Stimulated activated CD8-positive, alpha-beta memory T cell treated with anti-CD3 and anti-CD28 coated beads, Interleukin-4, amount 100 ng/mL, for 48 hours (primary cell): Measurements from ENCODE around the gene CCBE1.
"Not testable (repeated sequence)": the region's sequence is repeated elsewhere in the genome, so short reads cannot be mapped to it uniquely, and the experiment has no call there.

Source experiments
- DNase-seq: peaks from one replicate; pipeline ENCODE4 v3.0.0-alpha.2; 2020

The CCBE1 gene

DNA sequence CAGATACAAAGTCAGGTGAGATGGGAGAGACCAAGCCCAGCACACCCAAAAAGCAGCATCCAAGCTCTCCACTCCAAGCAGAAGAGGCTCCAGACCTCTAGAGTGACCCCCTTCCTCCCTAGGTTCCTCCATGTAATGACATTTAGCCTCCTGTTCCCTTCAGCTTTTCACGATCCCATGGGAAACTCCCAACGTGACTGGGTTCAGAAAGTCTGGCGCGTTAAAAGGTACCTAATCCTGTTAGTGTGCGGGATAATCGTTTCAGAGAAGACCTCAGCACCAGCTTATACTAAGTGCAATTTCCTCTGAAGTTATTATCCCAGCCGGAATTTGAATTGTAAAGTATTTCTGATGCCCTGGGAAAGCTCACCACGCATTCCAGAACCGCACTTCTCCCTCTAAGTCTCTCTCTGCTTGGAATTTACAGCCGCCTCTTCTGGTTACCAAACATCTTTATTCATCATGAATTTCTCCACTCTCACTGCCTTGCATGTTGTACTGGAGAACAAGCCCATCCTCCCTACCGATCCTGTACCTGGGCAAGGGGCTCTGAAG is 46.9 kb downstream of the CCBE1 start:
- DNase-seq = no peak

DNA sequence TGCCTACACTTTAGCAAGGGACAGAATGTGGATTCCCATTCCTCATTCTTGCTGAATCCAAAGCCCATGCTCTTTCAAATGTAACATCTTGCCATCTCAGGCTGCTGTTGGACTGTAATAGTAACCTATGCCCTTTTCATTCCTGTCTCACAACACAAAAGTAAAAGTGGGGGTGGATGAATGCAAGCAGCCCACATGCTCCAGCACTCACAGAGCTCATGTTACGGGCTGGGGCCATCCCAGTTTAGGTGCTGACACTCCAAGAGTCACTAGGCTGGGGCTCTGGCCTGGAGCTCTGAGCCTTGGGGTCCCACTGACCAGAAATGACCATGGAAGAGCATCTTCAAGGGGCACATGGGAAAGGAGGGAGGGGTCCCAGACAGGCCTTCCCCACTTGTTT is 47.6 kb downstream of the CCBE1 start:
- DNase-seq = no peak

DNA sequence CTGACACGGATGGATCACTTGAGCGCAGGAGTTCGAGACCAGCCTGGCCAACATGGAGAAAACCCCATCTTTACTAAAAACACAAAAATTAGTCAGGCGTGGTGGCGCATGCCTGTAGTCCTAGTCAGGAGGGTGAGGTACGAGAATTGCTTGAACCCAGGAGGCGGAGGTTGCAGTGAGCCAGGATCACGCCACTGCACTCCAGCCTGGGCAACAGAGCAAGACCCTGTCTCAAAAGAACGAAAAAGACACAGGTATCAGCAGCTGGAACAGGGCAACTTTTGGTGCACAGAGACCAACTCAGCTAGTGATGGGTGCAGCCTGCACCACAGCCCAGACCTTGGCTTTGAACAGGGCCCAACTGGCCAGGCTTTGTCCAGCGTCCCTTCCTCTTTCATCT is 48.8 kb downstream of the CCBE1 start:
- DNase-seq = not testable (repeated sequence)

DNA sequence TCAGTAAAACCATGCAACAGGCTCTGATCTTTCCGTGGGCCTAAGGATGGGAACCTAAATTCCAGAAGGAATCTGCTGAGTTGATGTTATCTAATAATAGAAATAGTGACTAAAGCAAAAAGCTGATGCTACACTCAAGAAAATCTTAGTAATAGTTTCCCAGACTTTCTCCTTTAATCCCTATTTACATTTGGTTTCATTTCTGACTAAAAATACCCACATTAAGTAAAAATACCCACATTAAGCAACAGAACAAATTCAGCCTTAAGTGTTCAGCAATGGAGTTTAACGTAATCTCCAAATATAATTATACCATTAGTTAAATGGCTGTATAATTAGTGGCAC is 50.3 kb downstream of the CCBE1 start:
- no peak for DNase-seq

DNA sequence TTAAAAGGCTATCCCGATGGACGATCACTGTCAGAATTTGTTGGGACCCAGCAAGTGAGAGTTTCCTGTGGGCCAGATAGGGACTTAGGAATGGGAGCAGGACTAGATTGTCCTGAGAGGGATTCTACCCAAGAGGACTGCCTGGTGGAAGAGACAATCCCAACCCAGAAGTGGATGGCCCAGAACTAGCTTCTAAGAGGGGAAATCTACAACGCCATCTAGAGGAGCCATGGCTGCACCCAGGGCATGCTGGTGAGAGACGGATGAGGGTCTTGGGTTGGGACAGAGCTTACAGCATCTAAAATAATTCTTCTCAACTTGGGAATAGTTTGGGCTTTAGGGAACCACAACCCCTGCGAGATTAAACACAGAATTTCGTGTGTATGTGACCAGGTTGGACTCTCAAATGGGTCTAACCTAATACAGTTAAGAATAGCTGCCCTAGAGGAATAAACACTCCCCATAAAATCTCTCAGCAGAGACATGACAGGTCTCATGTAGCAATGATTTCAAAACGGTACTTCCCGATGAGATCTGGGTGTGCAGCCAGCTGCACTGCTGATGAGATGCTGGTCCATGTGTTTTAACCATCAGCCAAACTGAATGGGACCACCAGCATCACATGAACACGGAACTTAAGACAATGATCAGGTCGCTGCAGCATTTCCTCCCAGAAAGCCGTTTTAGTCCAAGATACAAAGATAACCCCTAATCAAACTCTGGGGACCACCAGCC is 50.8 kb downstream of the CCBE1 start:
- no peak for DNase-seq

DNA sequence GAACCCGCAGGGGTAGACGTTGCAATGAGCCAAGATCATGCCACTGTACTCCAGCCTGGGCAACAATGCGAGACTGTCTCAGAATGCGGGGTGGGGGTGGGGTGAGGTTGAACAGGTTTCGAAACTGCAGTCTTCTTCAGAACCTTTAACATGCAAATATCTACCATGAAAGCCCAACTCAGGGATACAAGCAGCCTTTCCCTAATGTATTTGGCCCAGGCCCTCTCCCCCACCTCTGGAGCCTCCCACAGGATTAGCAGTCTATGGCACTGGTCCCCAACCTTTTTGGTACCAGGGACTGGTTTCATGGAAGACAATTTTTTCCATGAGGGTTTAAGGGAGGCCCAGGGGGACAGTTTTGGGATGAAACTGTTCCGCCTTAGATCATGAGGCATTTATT is 53.5 kb downstream of the CCBE1 start:
- DNase-seq = no peak

DNA sequence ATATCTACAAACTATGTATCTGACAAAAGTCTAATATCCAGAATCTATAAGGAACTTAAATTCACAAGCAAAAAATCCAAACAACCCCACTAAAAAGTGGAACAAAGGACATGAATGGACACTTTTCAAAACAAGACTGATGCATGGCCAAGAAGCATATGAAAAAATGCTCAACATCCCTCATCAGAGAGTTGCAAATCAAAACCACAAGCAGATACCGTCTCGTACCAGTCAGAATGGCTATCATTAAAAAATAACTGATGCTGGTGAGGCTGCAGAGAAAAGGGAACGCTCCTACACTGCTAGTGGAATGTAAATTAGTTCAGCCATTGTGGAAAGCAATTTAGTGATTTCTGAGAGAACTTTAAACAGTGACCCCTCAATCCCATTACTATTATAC is 56.5 kb downstream of the CCBE1 start:
- DNase-seq = no peak

DNA sequence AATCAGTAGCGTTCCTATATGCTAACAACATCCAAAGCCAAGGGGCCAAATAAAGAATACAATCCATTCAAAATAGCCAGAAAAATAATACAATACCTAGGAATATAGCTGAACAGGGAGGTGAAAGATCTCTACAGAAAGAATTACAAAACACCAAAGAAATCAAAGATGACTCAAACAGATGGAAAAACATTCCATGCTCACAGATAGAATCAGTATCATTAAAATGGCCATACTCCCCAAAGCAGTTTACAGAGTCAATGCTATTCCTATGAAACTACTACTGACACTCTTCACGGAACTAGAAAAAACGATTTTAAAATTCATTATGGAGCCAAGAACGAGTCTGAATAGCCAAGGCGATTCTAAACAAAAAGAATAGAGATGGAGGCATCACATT is 57.4 kb downstream of the CCBE1 start:
- DNase-seq = no peak

DNA sequence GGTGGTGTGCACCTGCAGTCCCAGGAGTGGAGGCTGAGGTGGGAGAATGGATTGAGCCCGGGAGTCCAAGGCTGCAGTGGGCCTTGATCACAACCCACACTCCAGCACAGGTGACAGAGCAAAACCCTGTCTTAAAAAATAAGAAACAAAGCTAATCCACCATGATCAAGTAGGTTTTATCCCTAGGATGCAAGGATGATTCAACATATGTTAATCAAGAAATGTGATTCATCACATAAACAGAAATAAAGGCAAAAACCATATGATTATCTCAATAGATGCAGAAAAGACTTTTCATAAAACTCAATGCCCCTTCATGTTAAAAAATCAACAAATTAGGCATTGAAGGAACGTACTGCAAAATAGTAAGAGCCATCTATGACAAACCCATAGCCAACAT is 58.1 kb downstream of the CCBE1 start:
- no peak for DNase-seq

DNA sequence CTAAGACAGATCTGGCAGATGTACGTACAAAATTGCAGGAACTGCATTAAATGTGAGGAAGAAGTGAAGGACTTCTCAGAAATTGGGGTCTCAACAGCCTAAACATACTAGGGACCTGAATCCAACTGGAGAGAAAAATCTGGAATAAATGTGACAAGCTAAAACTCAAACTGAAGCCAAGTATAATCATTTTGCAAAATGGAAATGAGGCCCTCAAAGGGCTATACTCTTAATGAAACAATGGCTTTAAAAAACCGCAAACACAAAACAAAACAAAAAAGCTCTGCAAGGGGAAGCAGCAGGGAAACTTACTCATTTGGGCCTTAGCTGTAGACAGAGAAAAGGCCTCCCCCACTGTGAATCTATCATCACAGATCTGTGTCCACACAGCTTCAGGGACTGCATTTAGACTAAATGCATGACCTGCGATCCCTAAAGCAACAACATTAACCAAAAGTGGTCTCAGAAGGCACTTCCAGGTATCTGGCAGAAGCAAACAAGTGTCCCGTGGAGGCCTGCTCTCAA is 63.2 kb downstream of the CCBE1 start:
- DNase-seq = no peak

DNA sequence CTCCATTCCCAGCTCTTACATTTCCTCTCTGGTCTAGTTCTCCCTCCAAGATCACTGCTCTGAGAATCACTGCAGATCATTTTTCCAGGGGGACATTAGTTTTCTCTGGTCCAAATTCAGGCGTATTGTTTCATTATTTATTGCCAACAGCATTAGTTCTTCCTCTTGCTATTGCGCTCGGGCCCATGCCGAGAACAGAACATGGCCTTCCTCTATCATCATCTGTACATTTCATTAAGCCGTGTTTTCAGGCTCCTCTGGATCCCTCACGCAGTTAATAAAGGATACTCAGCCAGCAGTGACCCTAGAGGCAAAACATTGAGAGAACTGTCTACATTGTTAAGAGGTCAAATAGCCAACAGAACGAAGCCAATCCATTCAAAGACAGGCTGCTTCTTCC is 63.9 kb downstream of the CCBE1 start:
- DNase-seq = no peak

DNA sequence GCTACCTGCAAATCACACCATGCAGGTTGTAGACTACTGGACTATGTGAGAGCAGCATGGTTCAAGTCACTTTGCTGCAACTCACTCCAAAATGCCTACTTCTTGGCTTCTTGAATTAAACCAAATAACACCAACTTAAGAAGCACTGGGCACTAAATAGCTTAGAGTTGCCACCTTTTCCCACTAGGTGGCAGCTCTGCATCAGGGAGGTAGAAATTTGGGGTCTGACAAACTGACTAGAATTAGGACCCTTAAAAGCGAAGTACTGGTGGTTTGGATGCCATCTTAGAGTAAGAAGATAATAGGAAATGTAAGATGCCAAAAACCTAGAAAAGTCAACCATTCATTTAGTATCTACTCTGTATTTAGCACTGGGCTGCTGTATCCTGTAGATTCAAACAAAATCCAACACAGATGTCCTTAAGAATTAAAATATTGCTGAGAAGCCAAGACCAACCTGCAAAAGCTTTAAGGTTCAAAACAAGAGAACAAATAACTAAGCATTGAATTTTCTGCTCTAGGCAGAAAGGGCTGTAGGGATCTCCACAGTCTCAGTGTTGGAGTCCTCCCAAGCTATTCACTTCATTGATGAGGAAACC is 65.5 kb downstream of the CCBE1 start:
- no peak for DNase-seq

DNA sequence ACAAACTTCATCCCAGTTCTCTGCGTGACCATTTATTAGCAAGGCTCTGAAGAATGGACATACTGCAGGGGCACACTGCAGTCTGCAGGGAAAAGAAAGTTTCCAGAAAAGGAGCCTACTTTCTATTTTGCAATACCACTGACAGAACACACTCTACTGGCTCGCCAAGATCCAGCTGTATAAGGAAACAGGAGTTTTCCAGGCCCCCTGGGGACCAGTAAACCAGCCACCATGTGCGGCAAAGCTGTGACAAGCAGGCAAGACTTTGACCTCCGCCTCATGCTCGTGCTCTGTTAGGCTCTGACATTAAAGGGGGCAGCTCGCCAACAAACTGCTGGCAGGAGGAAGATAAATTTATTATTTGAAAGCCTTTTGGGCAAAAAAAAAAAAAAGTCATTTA is 67.3 kb downstream of the CCBE1 start:
- DNase-seq = no peak

DNA sequence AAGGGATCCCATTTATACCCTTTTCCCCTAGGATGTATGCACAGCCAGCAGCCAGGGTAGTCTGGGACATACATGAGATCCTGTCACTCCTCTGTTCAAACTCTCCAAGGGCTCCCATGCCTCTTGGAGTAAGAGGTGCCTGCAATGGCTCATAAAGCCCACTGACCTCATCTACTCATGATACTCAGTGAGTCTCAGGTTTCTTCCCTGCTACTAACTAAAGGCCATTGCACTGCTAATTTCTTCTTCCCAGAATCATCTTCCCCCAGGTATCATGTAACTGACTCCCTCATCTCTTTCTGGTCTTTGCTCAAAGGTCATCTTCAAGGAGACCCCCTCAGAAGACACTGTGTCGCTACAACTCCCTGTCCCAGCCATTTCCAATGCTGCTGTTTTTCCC is 68.2 kb downstream of the CCBE1 start:
- DNase-seq = no peak

DNA sequence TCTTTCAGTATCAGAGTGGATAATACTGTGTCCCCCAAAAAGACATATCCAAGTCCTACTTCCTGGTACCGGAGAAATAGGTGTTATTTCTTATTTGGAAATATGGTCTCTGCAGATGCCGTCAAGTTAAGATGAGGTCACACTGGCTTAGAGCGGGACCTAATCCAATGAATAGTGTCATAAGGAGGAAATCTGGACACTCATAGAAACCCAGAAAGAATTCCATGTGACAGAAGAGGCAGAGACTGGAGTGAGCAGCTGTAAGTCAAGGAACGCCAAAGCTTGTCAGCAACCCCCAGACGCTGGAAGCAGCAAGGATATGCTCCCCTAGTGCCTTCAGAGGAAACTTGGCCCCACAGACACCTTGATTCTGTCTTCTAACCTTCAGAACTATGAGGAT is 69.8 kb downstream of the CCBE1 start:
- no peak for DNase-seq

DNA sequence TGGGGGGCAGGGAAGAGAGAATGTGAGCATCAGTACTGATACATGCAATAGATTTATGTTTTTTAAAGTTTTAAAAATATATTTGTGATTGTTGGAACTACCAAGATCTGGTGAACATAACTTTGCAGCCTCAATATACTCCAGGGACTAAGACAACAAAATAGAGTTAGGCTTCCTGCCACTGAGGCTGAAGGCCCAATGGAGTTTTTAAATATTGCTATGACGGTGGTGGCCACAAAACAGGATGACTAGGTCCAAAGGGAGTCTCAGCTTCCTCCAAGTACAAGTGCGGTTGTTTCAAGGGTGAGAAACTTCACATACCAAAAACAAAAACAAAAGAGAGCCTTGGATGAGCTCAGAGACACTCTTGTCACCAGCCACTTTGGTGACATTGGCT is 72.9 kb downstream of the CCBE1 start:
- no peak for DNase-seq

DNA sequence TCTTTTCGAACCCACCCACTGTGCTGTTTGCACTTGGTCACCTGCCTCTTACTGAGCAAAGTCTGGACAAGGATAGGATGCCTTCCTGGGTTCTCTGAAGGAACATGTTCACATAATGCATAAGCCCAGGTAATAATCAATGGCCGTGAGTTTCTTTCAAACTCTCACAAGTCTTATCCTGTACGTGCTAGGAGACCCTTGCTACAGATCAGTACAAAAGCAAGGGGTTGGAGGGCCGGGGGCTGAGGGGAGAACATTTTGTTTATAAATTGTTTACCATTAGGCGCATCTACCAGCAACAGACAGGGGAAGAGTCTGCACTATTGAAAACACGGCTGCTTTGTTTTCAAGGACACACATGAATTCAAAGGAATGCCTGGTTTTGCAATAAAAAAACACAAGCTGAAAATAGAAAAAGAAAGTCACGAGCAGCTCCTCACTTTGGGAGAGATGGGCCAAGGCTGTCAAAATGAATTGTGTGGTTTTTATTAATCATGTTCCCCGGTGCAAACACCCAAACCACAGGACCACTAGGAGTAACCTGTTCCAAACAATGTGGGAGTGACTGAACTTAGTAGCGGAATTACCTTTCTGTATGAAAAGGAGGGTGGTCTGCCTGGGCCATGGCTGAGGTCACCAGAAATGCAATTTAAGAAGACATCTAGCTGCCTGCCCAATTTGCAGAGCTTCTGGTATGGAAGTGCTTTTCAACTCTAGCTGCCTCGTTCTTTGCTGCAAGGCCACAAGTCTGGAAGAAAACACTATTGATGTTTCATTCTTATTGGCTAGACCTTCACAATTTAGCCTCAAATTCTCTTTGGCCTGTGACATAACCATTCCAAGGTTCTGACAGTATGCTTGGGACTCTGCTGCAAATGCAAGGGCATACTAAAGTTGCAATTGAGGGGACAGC is 73.5 kb downstream of the CCBE1 start:
- DNase-seq = no peak

DNA sequence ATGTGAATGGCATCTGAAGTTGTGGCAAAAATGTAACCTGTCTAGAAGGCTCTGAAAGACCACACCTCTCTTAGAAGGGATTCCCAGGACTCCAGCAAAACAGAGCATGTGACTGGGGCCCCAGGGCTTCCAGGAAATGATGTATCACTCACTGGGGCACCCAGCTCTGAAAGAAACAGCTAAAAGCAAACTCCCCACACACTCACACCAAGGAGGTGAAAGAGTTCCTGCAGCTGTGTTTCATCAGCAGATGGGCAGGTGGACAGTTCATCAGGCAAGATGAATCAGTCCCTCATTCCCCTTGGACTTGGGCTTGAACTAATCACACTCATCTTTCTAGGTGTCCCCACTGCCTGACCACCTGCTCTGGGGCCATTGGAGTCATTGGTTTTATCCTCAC is 76.2 kb downstream of the CCBE1 start:
- no peak for DNase-seq

DNA sequence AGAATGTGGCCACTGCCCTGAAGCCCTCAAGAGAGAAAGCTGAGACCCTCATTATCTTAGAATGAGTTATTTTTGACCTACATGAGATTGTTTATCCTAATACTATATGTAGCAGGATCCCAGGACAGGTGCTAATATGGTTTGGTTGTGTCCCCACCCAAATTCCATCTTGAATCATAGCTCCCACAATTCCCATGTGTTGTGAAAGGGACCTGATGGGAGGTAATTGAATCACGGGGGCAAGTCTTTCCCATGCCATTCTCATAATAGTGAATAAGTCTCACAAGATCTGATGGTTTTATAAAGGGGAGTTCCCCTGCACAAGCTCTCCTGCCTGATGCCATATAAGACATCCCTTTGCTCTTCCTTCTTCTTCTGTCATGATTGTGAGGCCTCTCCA is 76.8 kb downstream of the CCBE1 start:
- no peak for DNase-seq

DNA sequence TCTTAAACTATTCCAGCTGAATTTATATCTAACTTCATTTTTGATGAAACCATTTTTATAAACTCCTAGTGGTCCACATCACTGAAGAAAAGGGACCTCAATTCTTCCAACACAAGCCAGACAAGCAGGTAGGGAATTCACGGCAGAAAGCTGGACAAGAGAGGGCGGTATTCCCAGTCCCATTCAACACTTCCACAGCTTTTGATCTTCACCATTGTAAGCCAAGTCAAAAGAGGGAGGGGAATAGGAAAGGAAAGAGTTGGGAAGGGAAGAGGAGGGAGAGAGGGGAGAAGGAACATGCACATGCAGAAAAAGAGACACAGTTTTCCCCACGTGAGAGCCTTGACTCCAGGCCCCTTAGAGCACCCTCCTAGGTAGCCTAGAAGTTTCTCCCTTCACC is 77.4 kb downstream of the CCBE1 start:
- no peak for DNase-seq

DNA sequence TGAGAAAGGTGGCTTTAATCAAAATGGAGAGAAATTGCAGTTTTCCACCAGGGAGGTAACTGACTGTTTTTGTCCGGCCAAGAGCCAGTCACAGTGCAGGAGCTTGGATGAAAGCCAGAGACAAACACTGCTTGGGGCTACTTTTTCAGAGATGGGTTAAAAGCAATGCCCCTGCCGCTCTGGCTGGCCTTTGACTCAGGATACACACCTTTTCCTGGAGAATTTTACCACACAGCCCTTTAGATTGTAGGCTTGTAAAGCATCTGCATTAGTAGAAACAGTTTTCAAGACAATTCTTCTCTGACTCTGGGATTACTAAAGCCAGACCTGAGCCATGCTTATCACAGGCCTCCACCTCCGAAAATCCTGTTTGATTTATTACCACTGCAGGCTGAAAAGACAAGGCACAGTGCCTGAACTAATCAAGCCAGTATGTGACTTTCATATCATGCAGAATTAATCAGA is 79.7 kb downstream of the CCBE1 start:
- no peak for DNase-seq

DNA sequence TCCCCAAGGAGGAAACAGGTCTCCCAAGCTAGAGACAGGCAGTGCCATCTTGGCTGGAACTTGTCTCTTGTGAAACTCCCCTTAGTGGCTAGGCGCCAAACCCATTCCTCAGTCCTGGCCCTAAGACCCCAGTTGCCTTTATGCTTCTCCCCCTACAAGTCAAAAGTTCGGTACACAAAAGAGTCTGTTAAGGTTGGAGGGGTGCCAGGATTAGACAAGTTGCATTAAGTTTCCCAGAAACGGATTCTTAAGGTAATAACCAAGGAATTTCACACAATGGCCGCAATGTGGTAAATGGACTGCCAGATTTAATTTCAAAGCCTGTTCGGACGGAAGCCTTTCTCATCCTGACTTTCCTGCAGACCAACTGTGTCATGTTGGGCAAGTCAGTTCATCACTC is 80.7 kb downstream of the CCBE1 start:
- DNase-seq = no peak

DNA sequence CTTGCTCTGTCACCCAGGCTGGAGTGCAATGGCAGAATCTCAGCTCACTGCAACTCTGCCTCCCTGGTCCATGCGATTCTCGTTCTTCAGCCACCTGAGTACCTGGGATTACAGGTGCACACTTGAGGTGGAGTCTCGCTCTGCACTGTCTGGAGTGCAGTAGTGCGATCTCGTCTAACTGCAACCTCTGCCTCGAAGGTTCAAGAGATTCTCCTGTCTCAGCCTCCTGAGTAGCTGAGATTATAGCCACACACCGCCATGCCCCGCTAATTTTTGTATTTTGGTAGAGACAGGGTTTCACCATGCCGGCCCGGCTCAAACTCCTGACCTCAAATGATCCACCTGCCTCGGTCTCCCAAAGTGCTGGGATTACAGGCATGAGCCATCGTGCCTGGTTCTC is 83.3 kb downstream of the CCBE1 start:
- DNase-seq = no peak

DNA sequence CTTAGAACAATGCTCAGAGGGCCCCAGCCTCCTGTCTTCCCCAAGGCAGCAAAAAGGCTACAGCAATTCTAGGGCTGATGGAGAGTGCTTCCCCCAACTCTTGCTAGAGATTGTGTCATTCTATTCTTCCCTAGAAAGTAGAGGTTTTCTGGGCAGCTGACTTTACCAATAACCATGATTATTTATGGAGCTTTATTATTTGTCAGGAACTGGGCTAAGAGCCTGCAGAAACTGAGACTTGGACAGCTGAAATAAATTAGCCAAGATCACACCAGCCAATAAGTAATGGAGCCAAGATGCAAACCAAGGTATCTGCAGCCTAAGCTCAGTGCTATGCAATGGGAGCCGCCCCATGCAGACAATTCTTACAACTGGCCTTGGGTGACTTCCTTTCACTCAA is 84.8 kb downstream of the CCBE1 start:
- no peak for DNase-seq
